ENCODE data around the gene OSCP1.
A peak's percentile ranks its signal among the peaks of the same experiment; 100 is the strongest.

Gene OSCP1

DNA sequence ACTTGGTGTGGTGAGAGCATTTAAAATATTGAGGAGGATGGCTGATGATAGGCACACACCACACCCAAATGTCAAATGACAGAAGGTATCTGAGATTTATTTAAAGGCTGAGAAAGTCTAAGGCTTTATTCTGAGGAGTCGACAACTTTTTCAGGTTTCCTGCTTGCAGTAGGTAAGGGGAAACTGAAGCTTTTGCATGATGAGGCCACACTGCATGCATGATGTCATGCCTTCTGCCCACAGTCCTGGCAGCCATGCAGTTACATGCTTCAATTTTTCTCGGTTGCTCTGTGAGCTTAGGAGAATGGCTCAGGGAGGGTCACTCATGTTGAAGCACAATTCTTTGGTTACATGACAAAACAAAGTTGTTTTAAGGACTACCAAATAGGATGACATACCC lies 7.0 kb downstream of the OSCP1 start:
- DNase-seq: no peak

DNA sequence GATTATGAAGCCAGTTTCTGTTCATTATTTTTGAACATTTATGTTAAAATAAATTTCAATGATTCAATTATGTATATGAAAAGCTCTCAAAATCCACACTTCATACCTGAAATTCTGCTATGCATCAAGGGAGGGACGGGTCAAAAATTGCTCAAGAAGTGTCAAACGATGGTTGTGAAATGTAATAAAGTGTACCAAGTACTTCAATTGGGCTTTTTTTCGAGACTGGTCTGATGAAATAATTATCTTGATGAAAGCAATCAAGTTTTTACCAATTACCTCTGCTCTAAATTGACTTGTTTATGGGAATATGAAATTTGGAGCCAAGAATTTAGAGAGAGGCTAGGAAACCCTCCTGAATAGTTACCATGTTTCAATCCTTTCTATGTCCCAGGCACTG lies 7.9 kb downstream of the OSCP1 start:
- no peak for DNase-seq

DNA sequence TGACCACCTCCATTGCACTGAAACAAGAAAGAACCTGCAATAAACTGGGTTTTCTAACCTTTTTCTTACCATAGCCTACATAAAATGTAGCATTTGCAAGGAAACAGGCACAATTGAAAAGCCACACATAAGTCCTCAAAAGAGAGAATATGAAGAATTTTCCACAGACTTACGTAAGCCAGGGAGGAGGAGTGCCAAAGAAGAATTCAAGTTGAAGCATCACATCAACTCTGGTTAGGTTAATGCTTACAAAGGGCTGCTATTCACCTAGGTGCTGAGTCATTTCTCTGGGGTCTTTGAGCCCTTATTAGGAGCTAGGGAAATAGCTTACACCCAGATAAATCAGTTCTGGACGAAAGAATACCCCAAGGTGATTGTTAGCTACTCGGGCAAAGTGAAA lies 9.6 kb downstream of the OSCP1 start:
- no peak for DNase-seq

DNA sequence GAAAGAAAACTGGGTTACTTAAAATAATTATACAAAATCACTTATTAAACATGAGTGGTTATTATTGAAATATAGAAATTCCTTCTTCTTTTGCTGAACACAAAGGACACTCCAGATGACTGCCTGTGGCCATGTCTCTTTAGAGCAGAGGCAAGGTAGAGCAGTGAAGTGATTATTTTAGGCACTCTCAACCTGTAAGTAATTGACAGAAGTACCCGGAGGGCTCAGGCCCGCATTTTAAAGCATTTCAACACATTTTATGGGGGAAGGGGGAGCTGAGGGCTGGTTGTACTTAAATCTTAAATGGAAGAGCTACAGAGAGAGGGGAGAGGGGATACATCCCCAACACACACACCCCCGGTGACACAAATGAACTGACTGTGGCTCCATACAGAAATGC lies 10.2 kb downstream of the OSCP1 start:
- no peak for DNase-seq

- DNase-seq: no peak
These were observed 11.5 kb downstream of the OSCP1 start for GRCh38 chr1:36438715-36439114.

GRCh38 chr1:36436821-36437220 lies 13.4 kb downstream of the OSCP1 start:
- no peak for DNase-seq

DNA sequence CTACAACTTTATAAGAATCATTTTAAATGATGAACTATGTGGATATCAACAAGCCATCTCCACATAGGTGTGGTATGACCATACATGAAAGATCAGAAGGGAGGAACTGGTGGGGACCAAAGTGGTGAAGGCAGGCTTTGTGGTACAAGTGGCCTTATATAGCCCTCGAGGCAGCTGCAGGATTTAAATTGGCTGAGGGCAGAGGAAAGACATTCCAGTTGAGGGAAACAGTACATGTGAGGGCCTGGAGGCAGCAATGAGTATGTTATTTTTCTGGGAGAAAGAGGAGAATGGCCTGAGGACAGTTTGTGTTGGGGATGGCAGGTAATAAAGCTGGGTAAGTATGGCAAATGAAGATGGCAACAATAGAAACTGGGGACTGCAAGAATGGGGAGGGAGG lies 17.1 kb downstream of the OSCP1 start:
- no peak for DNase-seq

GRCh38 chr1:36432616-36433015 lies 17.6 kb downstream of the OSCP1 start:
- DNase-seq: no peak

DNA sequence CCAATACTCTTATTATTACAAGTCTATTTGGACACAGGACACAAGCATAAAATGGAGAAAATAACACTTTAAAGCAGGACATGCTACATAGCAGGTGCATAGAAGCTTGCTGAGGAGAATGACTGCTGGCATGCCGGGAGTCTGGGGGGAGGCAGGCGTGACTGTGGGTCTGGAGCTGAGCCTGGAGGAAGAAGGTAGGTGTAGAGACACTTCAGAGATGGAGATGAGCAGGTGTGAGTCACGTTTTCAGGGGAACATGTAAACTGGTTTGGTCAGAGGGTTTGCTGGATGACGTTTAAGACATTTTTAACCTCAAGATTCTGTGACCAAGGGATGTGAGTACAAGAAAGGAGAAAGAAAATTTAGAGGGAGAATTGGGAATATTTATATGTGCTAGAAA lies 24.5 kb downstream of the OSCP1 start:
- peak; percentile 29 for DNase-seq

GRCh38 chr1:36421649-36422048 lies 28.6 kb downstream of the OSCP1 start:
- DNase-seq: no peak

DNA sequence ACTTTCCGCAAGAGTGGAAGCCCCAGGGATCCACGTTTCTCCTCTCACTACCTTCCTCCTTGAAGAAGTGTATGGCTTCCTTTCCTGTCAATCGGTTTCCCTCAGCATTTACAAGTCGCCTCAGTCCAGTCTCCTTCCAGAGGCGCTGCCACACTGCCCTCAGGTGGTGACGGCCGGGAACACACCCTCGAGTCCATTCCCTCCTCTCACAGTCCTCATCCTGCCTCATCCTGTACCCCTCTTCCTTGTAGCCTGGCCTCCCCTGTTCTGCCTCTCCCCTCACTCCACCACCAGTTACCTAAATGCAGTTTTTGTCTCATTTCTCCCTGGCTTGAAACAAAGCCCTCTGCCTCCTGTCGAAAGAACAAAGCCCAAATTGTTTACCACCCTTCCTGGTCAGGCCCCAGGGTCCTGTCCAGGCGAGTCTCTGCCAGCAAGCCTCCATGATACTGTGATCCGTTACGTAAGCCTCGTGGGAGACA lies 29.4 kb downstream of the OSCP1 start:
- DNase-seq: peak; percentile 99

GRCh38 chr1:36420409-36420808 lies 29.8 kb downstream of the OSCP1 start:
- no peak for DNase-seq

DNA sequence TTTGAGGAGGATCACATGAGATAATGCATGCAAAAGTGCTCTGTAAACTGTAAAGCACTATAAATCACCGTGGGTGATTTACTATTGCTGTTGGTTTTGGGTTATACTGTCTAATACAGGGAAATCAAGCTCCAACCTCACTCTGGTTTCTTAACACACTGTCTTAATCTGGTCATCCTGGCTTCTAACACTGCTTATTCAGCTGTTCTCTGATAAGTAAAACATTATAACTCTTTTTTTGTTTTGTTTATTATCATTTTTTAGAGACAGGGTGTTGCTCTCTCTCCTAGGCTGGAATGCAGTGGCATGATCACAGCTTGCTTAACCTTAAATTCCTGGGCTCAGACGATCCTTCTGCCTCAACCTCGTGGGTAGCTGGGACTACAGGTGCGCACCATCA lies 30.7 kb downstream of the OSCP1 start:
- DNase-seq: no peak

- DNase-seq: no peak
These were observed 31.1 kb downstream of the OSCP1 start for GRCh38 chr1:36419140-36419539.

GRCh38 chr1:36417931-36418330 lies 32.3 kb downstream of the OSCP1 start:
- no peak for DNase-seq

DNA sequence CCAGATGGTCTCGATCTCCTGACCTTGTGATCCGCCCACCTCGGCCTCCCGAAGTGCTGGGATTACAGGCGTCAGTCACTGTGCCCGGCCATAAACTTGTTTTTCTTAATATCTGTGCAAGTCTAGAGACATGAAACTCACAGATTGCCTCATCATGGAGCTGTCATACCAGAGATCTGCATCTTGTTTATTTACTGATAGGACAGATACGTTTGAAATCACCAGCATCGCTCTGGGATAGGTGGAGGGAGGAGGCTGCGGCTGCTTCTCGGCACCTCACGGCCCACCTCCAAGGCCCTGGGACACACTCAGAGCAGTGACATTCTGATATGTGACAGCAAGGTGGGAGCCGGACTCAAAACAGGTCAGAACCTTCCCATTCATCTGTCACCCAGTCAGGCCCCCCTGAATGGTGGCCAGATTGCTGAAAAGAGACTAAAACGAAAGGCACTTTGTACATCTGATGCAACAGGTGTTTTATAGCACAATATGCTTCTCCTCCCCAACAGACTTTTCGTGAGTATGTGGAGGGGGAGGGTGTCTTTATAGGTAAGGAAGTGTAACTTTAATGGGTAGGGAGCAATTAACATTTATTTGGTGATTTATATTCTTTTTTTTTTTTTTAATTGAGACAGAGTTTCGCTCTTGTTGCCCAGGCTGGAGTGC lies 34.5 kb downstream of the OSCP1 start:
- DNase-seq: no peak

DNA sequence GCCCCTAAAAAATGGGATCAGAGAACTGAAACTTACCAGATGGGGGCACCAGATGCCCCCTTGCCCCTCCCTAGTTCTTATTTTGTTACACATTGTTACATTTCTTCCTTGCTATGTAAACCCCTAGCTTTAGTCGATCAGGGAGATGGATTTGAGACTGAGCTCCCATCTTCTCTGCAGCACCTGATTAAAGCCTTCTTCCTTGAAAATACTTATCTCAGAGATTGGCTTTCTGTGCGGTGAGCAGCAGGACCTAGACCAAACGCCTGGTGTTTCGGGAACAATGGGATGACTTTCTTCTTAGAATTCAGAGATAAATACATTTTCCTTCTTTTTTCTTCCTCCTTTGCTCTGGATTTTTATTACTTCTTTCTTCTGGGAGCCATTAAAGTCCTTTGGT lies 35.9 kb downstream of the OSCP1 start:
- DNase-seq: no peak

DNA sequence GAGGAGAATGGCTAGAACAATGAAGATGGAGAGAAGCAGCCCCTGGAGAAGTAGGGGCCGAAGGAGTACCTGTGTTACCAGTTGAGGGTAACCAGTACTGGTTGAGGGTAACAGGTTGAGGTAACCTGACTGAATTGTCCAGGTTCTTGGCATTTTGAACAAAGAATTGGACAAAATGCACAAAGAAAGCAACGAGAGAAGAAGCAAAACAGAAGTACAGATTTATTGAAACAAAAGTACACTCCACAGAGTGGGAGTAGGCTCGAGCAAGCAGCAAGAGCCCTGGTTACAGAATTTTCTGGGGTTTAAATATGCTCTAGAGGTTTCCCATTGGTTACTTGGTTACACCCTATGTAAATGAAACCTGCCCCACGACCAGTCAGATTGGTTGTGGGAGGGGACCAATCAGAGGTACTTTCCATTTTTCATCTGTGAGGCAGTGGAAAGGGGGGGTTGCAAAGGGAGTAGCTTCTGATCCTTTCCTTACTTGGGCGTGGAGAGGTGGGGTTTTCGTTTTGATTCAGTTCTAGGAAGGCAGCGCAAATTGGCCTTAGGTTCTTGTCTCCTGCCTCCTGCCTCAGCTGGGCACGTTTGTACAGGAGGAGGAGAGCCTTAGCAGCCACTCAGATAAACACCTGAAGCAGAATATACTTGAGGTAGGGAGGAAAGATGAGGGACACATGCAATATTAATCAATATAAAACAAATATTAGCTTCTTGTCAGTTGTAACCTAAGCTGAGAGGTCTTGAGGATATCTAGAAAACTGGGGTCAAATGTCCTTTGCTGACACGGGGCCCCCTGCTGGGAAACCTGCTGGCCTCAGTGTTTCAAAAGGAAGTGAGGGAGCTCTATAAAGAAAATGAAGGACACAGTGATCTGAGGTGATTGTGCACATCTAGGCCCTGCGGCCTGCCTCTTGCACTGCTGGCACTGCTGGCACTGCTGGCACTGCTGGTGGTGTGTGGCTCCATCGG lies 38.3 kb downstream of the OSCP1 start:
- DNase-seq: peak; percentile 65

GRCh38 chr1:36408479-36408878 lies 41.8 kb downstream of the OSCP1 start:
- DNase-seq: no peak

DNA sequence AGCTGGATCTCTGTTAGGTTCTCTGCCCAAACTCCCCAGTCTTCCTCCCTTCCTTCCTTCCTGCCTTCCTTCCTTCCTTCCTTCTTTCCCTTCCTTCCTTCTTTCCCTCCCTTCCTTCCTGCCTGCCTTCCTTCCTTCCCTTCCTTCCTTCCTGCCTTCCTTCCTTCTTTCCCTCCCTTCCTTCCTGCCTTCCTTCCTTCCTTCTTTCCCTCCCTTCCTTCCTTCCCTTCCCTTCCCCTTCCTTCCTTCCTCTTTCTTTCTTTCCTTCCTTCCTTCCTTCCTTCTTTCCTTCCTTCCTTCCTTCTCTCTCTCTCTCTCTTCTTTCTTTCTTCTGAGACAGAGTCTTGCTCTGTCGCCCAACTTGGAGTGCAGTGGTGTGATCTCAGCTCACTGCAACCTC lies 43.8 kb downstream of the OSCP1 start:
- no peak for DNase-seq

GRCh38 chr1:36402504-36402890 lies 47.8 kb downstream of the OSCP1 start:
- no peak for DNase-seq

- no peak for DNase-seq
These were observed 48.4 kb downstream of the OSCP1 start for GRCh38 chr1:36401602-36402503.
